KBM-7 (cell line): ENCODE data around the gene NUMB.
"Not testable (repeated sequence)": the region's sequence is repeated elsewhere in the genome, so short reads cannot be mapped to it uniquely, and the experiment has no call there.

ENCODE experiments used
- DNase-seq: peaks from one replicate; pipeline ENCODE4 v3.0.0-alpha.2; 2015
- in situ Hi-C: fragments of 300-500 bp; cut with MboI; formaldehyde crosslinking; loops from 2 replicates; pipeline ENCODE4 v1.14.3; 2020; ENCODE audit warnings: low sequenced_read_pairs, low pct_unique_long_range_greater_than_20kb, mixed read lengths

The NUMB gene

GRCh38 chr14:73323896-73324399, 134.4 kb downstream of the NUMB start:
- DNase-seq, result no peak
- in situ Hi-C loops, result no loop called here

- no peak for DNase-seq
- in situ Hi-C loops, result no loop called here
These were observed 145.2 kb downstream of the NUMB start for GRCh38 chr14:73313151-73313550.

DNA sequence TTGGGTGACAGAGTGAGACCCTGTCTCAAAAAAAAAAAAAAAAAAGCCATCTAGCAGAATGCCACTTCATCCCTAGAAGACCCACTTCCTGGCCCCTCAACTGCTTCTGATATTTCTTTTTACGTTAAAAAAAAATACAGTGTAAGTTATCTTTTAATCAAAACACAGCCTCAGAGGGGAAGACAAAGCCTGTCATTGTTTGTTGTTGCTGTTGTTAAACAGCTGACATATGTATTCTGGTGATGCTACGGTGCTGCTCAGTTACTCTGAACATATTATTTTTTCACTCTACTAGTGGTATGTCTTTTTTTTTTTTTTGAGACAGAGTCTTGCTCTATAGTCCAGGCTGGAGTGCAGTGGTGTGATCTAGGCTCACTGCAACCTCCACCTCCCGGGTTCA, 145.7 kb downstream of the NUMB start:
- in situ Hi-C loops, result no loop called here
- no peak for DNase-seq

GRCh38 chr14:73311708-73312030, 146.7 kb downstream of the NUMB start:
- in situ Hi-C loops, result no loop called here
- DNase-seq, result no peak

- DNase-seq, in situ Hi-C loops: not testable (repeated sequence)
These were observed 149.1 kb downstream of the NUMB start for GRCh38 chr14:73309207-73309606.

- no peak for DNase-seq
- in situ Hi-C loops, result no loop called here
These were observed 151.1 kb downstream of the NUMB start for GRCh38 chr14:73307261-73307660.

DNA sequence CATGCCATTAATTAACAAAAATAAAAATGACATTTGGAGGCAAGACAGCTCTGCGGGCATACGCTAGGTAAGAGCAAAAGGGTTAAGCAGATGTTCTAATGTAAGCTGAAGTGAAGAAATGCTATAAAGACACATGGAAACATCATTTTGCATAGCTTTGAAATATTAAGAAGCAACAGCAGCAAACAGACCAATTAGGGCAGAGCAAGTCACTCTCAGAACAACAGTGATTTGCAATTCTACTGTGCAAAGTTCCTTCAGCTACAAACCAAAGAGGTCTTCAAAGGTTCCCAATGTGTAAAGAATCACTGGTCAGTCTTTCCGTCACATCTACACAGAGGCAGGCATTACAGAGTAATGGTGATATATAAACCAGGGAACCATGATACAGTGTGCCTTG, 152.8 kb downstream of the NUMB start:
- DNase-seq, result no peak
- in situ Hi-C loops, result no loop called here

GRCh38 chr14:73295198-73295796, 163.0 kb downstream of the NUMB start:
- DNase-seq, result peak; percentile 61
- in situ Hi-C loops, result loop anchor here (10.0 kb wide), 1 partner anchor 180 kb away; no protein-coding TSS in a partner anchor

DNA sequence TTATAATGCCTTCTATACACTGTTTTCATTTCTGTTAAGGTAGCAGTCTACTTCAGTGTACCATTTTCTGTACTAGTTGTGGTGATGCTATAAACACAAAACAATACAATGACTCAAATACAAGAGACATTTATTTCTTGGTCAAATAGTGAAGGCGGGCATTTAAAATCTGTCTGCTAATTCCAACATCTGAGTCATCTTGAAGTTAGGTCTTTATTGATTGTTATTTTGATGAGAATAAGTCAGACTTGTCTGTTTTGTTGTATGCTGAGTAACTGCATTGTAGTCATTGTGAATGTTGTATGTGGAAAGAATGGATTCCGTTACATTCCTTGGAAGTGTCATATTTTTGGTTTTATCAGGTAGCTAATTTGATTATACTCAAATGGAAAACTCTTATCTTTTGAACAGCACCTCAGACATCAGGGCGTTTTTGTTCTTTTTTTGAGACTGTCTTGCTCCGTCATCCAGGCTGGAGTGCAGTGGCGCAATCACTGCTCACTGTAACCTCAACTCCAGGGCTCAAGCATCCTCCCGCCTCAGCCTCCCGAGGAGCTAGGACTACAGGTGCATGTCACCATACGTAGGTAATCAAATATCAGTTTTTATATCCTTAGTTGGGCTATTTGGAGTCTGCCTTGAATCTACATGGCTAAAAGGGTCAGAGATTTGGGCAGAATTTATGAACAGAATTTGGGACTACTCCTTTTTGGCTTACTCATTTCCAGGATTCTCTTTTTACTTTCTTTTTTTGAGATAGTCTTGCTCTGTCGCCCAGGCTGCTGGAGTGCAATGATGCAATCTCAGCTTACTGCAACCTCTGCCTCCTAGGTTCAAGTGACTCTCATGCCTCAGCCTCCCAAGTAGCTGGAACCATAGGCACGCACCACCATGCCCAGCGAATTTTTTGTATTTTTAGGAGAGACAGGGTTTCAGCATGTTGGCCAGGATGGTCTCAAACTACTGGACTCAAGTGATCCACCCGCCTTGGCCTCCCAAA, 164.3 kb downstream of the NUMB start:
- no peak for DNase-seq
- in situ Hi-C loops, result loop anchor here (10.0 kb wide), 1 partner anchor 181 kb away; no protein-coding TSS in a partner anchor

- DNase-seq, result no peak
- in situ Hi-C loops, result loop anchor here (10.0 kb wide), 1 partner anchor 185 kb away; no protein-coding TSS in a partner anchor
These were observed 168.1 kb downstream of the NUMB start for GRCh38 chr14:73290279-73290678.

- no peak for DNase-seq
- in situ Hi-C loops, result loop anchor here (10.0 kb wide), 1 partner anchor 185 kb away; no protein-coding TSS in a partner anchor
These were observed 168.6 kb downstream of the NUMB start for GRCh38 chr14:73289729-73290128.

DNA sequence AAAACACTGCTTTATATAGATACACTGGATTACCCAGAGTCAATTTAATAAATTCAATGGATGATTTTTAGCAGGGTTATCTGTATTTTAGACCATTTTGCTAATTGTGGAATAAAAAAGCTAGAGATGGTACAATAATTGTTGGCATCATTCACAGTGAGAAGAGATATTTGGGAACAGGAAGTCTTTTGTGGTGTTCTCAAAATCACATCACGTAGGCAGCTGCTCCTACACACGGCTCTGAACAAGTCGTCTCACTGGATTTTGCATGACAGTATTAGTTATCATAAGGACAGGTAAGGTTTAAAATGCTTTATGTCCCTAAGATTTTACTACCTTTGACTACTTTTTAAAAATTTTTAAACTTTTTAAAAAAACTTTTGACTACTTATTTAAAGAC, 169.0 kb downstream of the NUMB start:
- DNase-seq, result no peak
- in situ Hi-C loops, result no loop called here

GRCh38 chr14:73287071-73287470, 171.3 kb downstream of the NUMB start:
- in situ Hi-C loops, result no loop called here
- no peak for DNase-seq

GRCh38 chr14:73286598-73286997, 171.7 kb downstream of the NUMB start:
- in situ Hi-C loops, result no loop called here
- no peak for DNase-seq

- in situ Hi-C loops, result no loop called here
- no peak for DNase-seq
These were observed 172.4 kb downstream of the NUMB start for GRCh38 chr14:73285979-73286378.

DNA sequence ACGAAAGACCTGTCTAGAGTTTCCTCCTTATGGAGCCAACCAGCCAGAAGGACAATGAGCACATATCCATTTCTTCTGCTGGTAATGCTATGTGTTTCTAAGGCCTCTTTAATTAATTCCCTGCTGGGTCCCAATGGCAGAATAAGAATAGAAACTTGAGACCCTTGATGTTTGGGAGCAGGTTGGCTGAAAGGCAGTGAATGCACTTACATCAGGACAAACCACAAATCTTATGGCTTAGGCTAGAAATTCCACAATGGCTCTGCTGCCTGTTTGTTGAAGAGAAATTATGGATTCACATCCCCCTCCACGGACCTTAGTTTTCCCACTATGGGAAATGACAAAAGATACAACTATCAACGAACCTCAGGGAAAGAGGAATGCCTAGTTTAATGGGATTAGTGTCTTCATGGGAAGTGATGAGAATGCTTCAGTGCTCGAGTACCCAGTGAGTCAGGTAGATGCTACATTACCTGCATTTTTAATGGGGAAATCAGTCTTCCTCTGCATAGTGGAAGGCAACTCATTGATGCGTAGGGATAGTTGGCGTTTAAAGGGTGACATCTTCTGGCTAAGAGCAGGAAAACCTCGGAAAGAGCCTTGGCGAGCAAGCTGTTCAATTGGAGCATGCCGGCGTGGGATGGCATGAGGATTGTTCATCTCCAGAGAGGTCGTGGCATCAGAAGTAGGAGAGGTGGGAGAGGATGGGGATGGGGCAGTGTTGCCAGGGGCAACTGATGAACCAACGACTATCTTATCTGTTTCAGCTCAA, 174.6 kb downstream of the NUMB start:
- in situ Hi-C loops, result no loop called here
- DNase-seq, result no peak

- no peak for DNase-seq
These were observed 177.4 kb downstream of the NUMB start for GRCh38 chr14:73280903-73281302.

GRCh38 chr14:73277376-73277775, 181.0 kb downstream of the NUMB start:
- DNase-seq, result no peak
- in situ Hi-C loops, result no loop called here

More at GRCh38 chr14:73280903-73281302, 177.4 kb downstream of the NUMB start:
- in situ Hi-C loops, result no loop called here

- no peak for DNase-seq
- in situ Hi-C loops, result no loop called here
These were observed 181.5 kb downstream of the NUMB start for GRCh38 chr14:73276836-73277235.
